HepG2 (cell line): ENCODE measurements around the gene PPP1R14D. TPM values are rescaled to one million over a fixed set of nuclear protein-coding genes. Genes with fewer than 3 reads are reported as not detected.

Source experiments
- ATAC-seq: fragments of 200-7000 bp; cut with Tn5 transposase; 3 replicates; pipeline ENCODE4 v1.9.1; 2020; ENCODE audit warnings: mild to moderate bottlenecking, moderate library complexity
- BruUV-seq: library from RNA; stranded (reverse); fragments of 400-500 nt; replicated peaks from 2 replicates; lab custom pipeline; 2021; lab: Mats Ljungman, UMichigan
- CTCF ChIA-PET: fragments of 300-600 bp; formaldehyde crosslinking; extraction: SDS; loops from one replicate; lab custom pipeline; 2021; ENCODE audit warnings: low total read pairs, inconsistent platforms, low intra/inter-chr PET ratio; lab: Yijun Ruan, JAX
- POLR2A ChIA-PET: fragments of 350-600 bp; sonication (Branson Sonifier 250); formaldehyde crosslinking; loops from one replicate; lab custom pipeline; 2020; ENCODE audit warnings: antibody characterized with exemption, inconsistent platforms; lab: Yijun Ruan, JAX
- DNase-seq: peaks from one replicate; pipeline ENCODE4 v3.0.0-alpha.2; 2015; ENCODE audit warnings: low spot score
- FAIRE-seq: peaks from 3 replicates; lab custom pipeline; 2011; peaks lifted over from hg19 to GRCh38; lab: Jason Lieb, UNC
- H2AFZ ChIP-seq: one replicate; pipeline ENCODE4 v1.6.1; 2011; ENCODE audit warnings: low read length, inconsistent platforms
- H3K27ac ChIP-seq: fragments of 300-600 bp; 3 replicates; pipeline ENCODE4 v1.8.0; 2011; ENCODE audit warnings: mixed run types, mild to moderate bottlenecking, mixed read lengths, low read length, inconsistent platforms; ENCODE audit not compliant: insufficient read depth; ENCODE audit errors: extremely low read length
- H3K27me3 ChIP-seq, 2 experiments: fragments of 200-600 bp in 1 of 2; 2 replicates in 1 of 2; 3 replicates in 1 of 2; pipeline versions ENCODE4 v1.6.0 to v1.8.0; 2011; ENCODE audit warnings: low read length in 2 of 2, mild to moderate bottlenecking in 2 of 2, moderate library complexity in 2 of 2, inconsistent platforms in 1 of 2; ENCODE audit not compliant: insufficient read depth in 2 of 2, control insufficient read depth in 1 of 2
- H3K36me3 ChIP-seq, 2 experiments: fragments of 200-600 bp in 1 of 2; replicated peaks in 1 of 2; 2 replicates in 1 of 2; 3 replicates in 1 of 2; pipeline versions ENCODE4 v1.5.1 to v1.8.0; 2011; ENCODE audit warnings: low read length in 2 of 2, inconsistent platforms in 1 of 2; ENCODE audit not compliant: insufficient read depth in 2 of 2, control insufficient read depth in 1 of 2
- H3K4me1 ChIP-seq: 2 replicates; pipeline ENCODE4 v1.5.1; 2012; ENCODE audit warnings: low read length, inconsistent platforms; ENCODE audit not compliant: insufficient read depth
- H3K4me2 ChIP-seq: 2 replicates; pipeline ENCODE4 v1.6.0; 2011; ENCODE audit warnings: low read depth, low read length, inconsistent platforms
- H3K4me3 ChIP-seq, 3 experiments: fragments of 200-600 bp in 1 of 3; sonication (generic), shearing (Covaris generic) in 1 of 3; replicated peaks in 1 of 3; 2 replicates each; pipeline ENCODE4 v1.5.1; 2011 to 2016; ENCODE audit warnings: low read length in 3 of 3, inconsistent platforms in 2 of 3, low read depth in 2 of 3, mild to moderate bottlenecking in 2 of 3, control low read depth in 1 of 3, mixed read lengths in 1 of 3; ENCODE audit not compliant: insufficient read depth in 1 of 3
- H3K79me2 ChIP-seq: one replicate; pipeline ENCODE4 v1.6.1; 2011; ENCODE audit warnings: low read length, inconsistent platforms; ENCODE audit not compliant: insufficient read depth
- H3K9ac ChIP-seq: 2 replicates; pipeline ENCODE4 v1.6.0; 2011; ENCODE audit warnings: mild to moderate bottlenecking, low read depth, low read length, inconsistent platforms; ENCODE audit not compliant: insufficient read depth
- H3K9me3 ChIP-seq: 2 replicates; pipeline ENCODE4 v1.5.1; 2012; ENCODE audit warnings: mild to moderate bottlenecking, low read length
- H4K20me1 ChIP-seq: 2 replicates; pipeline ENCODE4 v1.6.0; 2011; ENCODE audit warnings: inconsistent platforms, mild to moderate bottlenecking, low read length, moderate library complexity; ENCODE audit not compliant: insufficient read depth
- CHD4 ChIP-seq: fragments of 200-600 bp; sonication (generic); IDR thresholded peaks from 2 replicates; pipeline ENCODE4 v1.7.0; 2017; ENCODE audit warnings: mild to moderate bottlenecking, low read length, borderline replicate concordance
- HNF4G ChIP-seq, 2 experiments: sonication (generic) in 1 of 2; formaldehyde crosslinking in 1 of 2; IDR thresholded peaks; 2 replicates each; pipeline versions ENCODE4 v1.4.0 to v1.6.1; 2011 to 2020; ENCODE audit warnings: borderline replicate concordance in 2 of 2, low read depth in 2 of 2, mild to moderate bottlenecking in 2 of 2, low read length in 1 of 2, missing genetic modification reagents in 1 of 2, moderate library complexity in 1 of 2
- NFAT5 ChIP-seq: sonication (generic); formaldehyde crosslinking; IDR thresholded peaks from 2 replicates; pipeline ENCODE4 v1.4.0; 2020; ENCODE audit warnings: missing genetic modification reagents
- PRMT3 ChIP-seq: sonication (generic); formaldehyde crosslinking; IDR thresholded peaks from 2 replicates; pipeline ENCODE4 v1.8.1; 2022; ENCODE audit warnings: low read depth, mild to moderate bottlenecking, moderate library complexity, missing genetic modification reagents, borderline replicate concordance
- PRPF4 ChIP-seq: fragments of 200-400 bp; formaldehyde crosslinking; IDR thresholded peaks from 2 replicates; pipeline ENCODE4 v1.6.1; 2016; ENCODE audit warnings: low read length, low read depth; ENCODE audit not compliant: poor library complexity, severe bottlenecking
- TFDP1 ChIP-seq: IDR thresholded peaks from 2 replicates; pipeline ENCODE4 v1.6.1; 2016; ENCODE audit warnings: missing compliant biosample characterization, missing genetic modification reagents, borderline replicate concordance
- ZBTB3 ChIP-seq: sonication (generic); formaldehyde crosslinking; IDR thresholded peaks from 2 replicates; pipeline ENCODE4 v1.4.0; 2020; ENCODE audit warnings: low read depth, mild to moderate bottlenecking, moderate library complexity, missing genetic modification reagents, borderline replicate concordance
- ZNF660 ChIP-seq: sonication (generic); formaldehyde crosslinking; IDR thresholded peaks from 2 replicates; pipeline ENCODE4 v1.5.1; 2020; ENCODE audit warnings: mild to moderate bottlenecking, low read depth, missing genetic modification reagents, borderline replicate concordance
- ZNF678 ChIP-seq: sonication (generic); formaldehyde crosslinking; IDR thresholded peaks from 2 replicates; pipeline ENCODE4 v1.4.0; 2020; ENCODE audit warnings: mild to moderate bottlenecking, missing genetic modification reagents
- WGBS: methylation state at CpG from one replicate; pipeline ENCODE4 v1.1.6; 2017; ENCODE audit warnings: low lambda C conversion rate; 5-methylcytosine and 5-hydroxymethylcytosine counted together
- in situ Hi-C: cut with HindIII; loops from 2 replicates; pipeline ENCODE4 v1.10.0; 2017; ENCODE audit warnings: low pct_unique_long_range_greater_than_20kb; ENCODE audit not compliant: extremely low pct_ligation_motif_present
- intact Hi-C: fragments of 100-400 bp; cut with micrococcal nuclease; formaldehyde crosslinking; loops from one replicate; pipeline ENCODE4 v1.10.0; 2022; ENCODE audit not compliant: unreplicated experiment
- polyA plus RNA-seq, 8 experiments: library from polyadenylated mRNA; depleted of rRNA in 3 of 8; stranded (reverse) in 7 of 8; unstranded in 1 of 8; fragments of >200 nt; fragmentation: Illumina TruSeq in 4 of 8; extraction: Trizol in 4 of 8; gene quantifications; 2 replicates each; pipeline versions ENCODE4 v1.2.1 to v1.2.3, GENCODE V29; 2011 to 2016; ENCODE audit warnings: low read depth in 4 of 8, missing spikeins in 1 of 8, mixed read lengths in 1 of 8; ENCODE audit not compliant: insufficient read depth in 1 of 8
- total RNA-seq, 5 experiments: library from RNA; depleted of rRNA; stranded (reverse); fragments of >200 nt; fragmentation: Illumina TruSeq; extraction: Trizol; gene quantifications; 2 replicates each; pipeline ENCODE4 v1.2.3, GENCODE V29; 2016; ENCODE audit warnings: low read depth in 1 of 5

The PPP1R14D gene
- total and polyA plus RNA-seq, 2 of the 13 experiments (the other 11 are each of a cell fraction or from before 2014, with no cell fraction given), result 0.53 to 0.55 TPM

- no peak for TF ChIP-seq NFAT5 (CRISPR knock-in tag)
- TF ChIP-seq PRPF4, result no peak
These were observed 13.2 kb upstream of the PPP1R14D start (continued) for GRCh38 chr15:40841741-40842140.

GRCh38 chr15:40838756-40839155 lies 10.2 kb upstream of the PPP1R14D start:
- DNase-seq, result no peak
- POLR2A ChIA-PET, result interaction anchor here (1.5 kb wide), 1 partner anchor 8 kb away, joined by 3 read pairs; no protein-coding TSS in a partner anchor
- H4K20me1 ChIP-seq, result no peaks in the 10 kb centered on the region
- H3K36me3 ChIP-seq, result no peaks in the 10 kb centered on the region
- no TSS peak for BruUV-seq
- FAIRE-seq, result no peak
- H3K27ac ChIP-seq, result no peak overlapping the region
- no peak for ATAC-seq
- in situ Hi-C loops, result no loop called here
- intact Hi-C loops, result no loop called here
- no peak overlapping the region for H2AFZ ChIP-seq
- H3K9me3 ChIP-seq, result no peaks in the 10 kb centered on the region
- H3K4me2 ChIP-seq, result no peak overlapping the region
- no peaks in the 10 kb centered on the region for H3K79me2 ChIP-seq
- 43% methylated on average over 5 of the region's 5 CpGs for WGBS
- peaks cover 9% of the 10 kb centered on the region for H3K4me1 ChIP-seq
- H3K4me3 ChIP-seq, result no peak overlapping the region
- CTCF ChIA-PET, result no interaction called here
- H3K9ac ChIP-seq, result no peak overlapping the region
- H3K27me3 ChIP-seq, result peaks cover 4 to 9% of the 10 kb centered on the region in 2 experiments; a peak in 4 of 5 replicates
- no peak for TF ChIP-seq HNF4G (IDR thresholded peaks at IDR 0.05; ENCODE audit: borderline replicate concordance, low read depth, low read length)
- no peak for TF ChIP-seq HNF4G (CRISPR knock-in tag; IDR thresholded peaks at IDR 0.05; ENCODE audit: borderline replicate concordance, low read depth)
- TF ChIP-seq ZNF660, result no peak
- no peak for TF ChIP-seq ZBTB3 (CRISPR knock-in tag)
- no peak for TF ChIP-seq TFDP1 (CRISPR knock-in tag)
- no peak for TF ChIP-seq PRMT3 (CRISPR knock-in tag)
- no peak for TF ChIP-seq ZNF678 (CRISPR knock-in tag)
- TF ChIP-seq CHD4, result no peak
